Spinal cord (tissue), 10 donors: ENCODE data around the gene CASR. TPM values are rescaled to one million over a fixed set of nuclear protein-coding genes. Genes with fewer than 3 reads are reported as not detected.
A peak's percentile ranks its signal among the peaks of the same experiment; 100 is the strongest.
"Not testable (repeated sequence)": the region's sequence is repeated elsewhere in the genome, so short reads cannot be mapped to it uniquely, and the experiment has no call there.

ENCODE experiments used
- DNase-seq, 6 donors: peaks; one replicate each; pipeline versions ENCODE4 v3.0.0 to v3.0.0-alpha.2; 2013 to 2015; ENCODE audit warnings: low spot score in 6 of 6, low read depth in 4 of 6
- H3K27ac ChIP-seq: one replicate; pipeline ENCODE4 v1.5.1; 2013; ENCODE audit warnings: low read depth, low read length, control low read depth
- H3K27me3 ChIP-seq: one replicate; pipeline ENCODE4 v1.6.1; 2013; ENCODE audit warnings: low read length; ENCODE audit not compliant: control insufficient read depth, insufficient read depth
- H3K36me3 ChIP-seq: one replicate; pipeline ENCODE4 v1.6.1; 2013; ENCODE audit warnings: low read length; ENCODE audit not compliant: control insufficient read depth, insufficient read depth
- H3K4me1 ChIP-seq: one replicate; pipeline ENCODE4 v1.6.1; 2013; ENCODE audit warnings: low read length; ENCODE audit not compliant: control insufficient read depth, insufficient read depth
- H3K4me3 ChIP-seq: one replicate; pipeline ENCODE4 v1.5.1; 2013; ENCODE audit warnings: low read depth, low read length, control low read depth
- H3K9me3 ChIP-seq: one replicate; pipeline ENCODE4 v1.6.1; 2013; ENCODE audit warnings: low read length; ENCODE audit not compliant: control insufficient read depth, insufficient read depth
- WGBS: methylation state at CpG from one replicate; pipeline ENCODE4 v1.1.5; 2013; ENCODE audit warnings: missing lambda C conversion rate; ENCODE audit not compliant: insufficient coverage; 5-methylcytosine and 5-hydroxymethylcytosine counted together
- long read RNA-seq, 4 donors: transcript quantifications; one replicate each; lab custom pipeline, GENCODE V29; 2026
- polyA plus RNA-seq, 2 donors: library from polyadenylated mRNA; unstranded; fragments of 120-200 nt; gene quantifications; one replicate each; pipeline ENCODE4 v1.2.1, GENCODE V29; 2013; ENCODE audit not compliant: insufficient read length in 2 of 2
- total RNA-seq, 2 donors: library from RNA; depleted of rRNA in 1 of 2; stranded (reverse); fragments of 120-200 nt in 1 of 2; fragments of >200 nt in 1 of 2; gene quantifications; one replicate each; pipeline versions ENCODE4 v1.2.3 to v1.2.4, GENCODE V29; 2013 to 2014
- donor health status: healthy.

CASR gene, protein sequence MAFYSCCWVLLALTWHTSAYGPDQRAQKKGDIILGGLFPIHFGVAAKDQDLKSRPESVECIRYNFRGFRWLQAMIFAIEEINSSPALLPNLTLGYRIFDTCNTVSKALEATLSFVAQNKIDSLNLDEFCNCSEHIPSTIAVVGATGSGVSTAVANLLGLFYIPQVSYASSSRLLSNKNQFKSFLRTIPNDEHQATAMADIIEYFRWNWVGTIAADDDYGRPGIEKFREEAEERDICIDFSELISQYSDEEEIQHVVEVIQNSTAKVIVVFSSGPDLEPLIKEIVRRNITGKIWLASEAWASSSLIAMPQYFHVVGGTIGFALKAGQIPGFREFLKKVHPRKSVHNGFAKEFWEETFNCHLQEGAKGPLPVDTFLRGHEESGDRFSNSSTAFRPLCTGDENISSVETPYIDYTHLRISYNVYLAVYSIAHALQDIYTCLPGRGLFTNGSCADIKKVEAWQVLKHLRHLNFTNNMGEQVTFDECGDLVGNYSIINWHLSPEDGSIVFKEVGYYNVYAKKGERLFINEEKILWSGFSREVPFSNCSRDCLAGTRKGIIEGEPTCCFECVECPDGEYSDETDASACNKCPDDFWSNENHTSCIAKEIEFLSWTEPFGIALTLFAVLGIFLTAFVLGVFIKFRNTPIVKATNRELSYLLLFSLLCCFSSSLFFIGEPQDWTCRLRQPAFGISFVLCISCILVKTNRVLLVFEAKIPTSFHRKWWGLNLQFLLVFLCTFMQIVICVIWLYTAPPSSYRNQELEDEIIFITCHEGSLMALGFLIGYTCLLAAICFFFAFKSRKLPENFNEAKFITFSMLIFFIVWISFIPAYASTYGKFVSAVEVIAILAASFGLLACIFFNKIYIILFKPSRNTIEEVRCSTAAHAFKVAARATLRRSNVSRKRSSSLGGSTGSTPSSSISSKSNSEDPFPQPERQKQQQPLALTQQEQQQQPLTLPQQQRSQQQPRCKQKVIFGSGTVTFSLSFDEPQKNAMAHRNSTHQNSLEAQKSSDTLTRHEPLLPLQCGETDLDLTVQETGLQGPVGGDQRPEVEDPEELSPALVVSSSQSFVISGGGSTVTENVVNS
- total RNA-seq (under 1 TPM; 0.11 to 0.89 TPM), polyA plus RNA-seq (1 to 10 TPM; 1.3 to 1.4 TPM)
- long read RNA-seq, donor 1, full-length matches to known transcripts: 1 of 1 reads
- long read RNA-seq, donor 1, partial matches to known transcripts: 0 of 1 reads
- long read RNA-seq, donor 1, other reads (novel, unspliced or antisense): 0 of 1 reads
- long read RNA-seq, donor 2: 0 reads
- long read RNA-seq, donor 3: 0 reads
- long read RNA-seq, donor 4: 0 reads

DNA sequence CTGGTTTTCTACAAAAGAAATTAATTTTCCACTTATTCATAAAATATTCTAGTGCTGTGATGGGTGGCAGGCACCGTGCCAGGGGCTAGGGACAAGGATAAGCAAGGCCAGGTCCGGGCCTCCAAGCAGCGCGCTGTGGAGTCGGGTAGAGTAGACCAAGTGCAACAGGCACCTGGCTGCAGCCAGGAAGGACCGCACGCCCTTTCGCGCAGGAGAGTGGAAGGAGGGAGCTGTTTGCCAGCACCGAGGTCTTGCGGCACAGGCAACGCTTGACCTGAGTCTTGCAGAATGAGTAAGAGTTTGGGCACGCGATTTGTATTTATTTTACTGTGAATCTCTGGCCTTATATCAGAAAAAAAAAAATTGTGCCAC is at the start of gene CASR:
Gene CASR (plus strand): TSS at position 148 of the 372 bp plus-strand sequence. CDS start 70,522 bp downstream, outside the sequence.
- Histone ChIP-seq H3K9me3 (no peaks in the 10 kb centered on the region), H3K27ac (no peak within 1 kb of the TSS), H3K4me3 (peak within 1 kb of the TSS; percentile 28), H3K36me3 (no peaks in the 10 kb centered on the region), H3K4me1 (peaks cover 14% of the 10 kb centered on the region), H3K27me3 (peaks cover 34% of the 10 kb centered on the region)
- DNase-seq: no peak
- WGBS: 11% methylated on average over 12 of the region's 14 CpGs

DNA sequence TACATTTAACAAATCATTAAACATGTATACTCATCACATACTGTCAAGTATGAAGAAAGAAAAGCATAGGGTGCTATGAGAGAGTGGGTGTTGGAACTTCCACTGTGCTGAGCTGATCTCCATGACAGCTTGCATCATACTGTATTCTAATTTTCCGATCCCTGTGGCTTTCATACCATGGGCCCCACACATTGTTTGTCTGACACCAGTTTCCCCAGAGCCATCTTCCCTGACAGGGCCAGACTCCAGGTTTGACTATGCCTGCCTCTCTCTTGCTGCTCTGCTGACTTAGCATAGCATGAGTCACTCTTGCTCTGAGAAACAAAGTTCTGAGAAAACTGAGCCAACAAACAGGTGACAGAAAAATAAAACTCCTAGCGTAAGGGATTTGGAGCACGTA is 37.0 kb upstream of the CASR start:
- Histone ChIP-seq H3K36me3 (no peaks in the 10 kb centered on the region), H3K27me3 (no peaks in the 10 kb centered on the region), H3K4me1 (no peaks in the 10 kb centered on the region), H3K9me3 (no peaks in the 10 kb centered on the region), H3K4me3 (no peak overlapping the region), H3K27ac (no peak overlapping the region)
- WGBS: 100% methylated on average over 1 of the region's 3 CpGs
- no peak for DNase-seq

DNA sequence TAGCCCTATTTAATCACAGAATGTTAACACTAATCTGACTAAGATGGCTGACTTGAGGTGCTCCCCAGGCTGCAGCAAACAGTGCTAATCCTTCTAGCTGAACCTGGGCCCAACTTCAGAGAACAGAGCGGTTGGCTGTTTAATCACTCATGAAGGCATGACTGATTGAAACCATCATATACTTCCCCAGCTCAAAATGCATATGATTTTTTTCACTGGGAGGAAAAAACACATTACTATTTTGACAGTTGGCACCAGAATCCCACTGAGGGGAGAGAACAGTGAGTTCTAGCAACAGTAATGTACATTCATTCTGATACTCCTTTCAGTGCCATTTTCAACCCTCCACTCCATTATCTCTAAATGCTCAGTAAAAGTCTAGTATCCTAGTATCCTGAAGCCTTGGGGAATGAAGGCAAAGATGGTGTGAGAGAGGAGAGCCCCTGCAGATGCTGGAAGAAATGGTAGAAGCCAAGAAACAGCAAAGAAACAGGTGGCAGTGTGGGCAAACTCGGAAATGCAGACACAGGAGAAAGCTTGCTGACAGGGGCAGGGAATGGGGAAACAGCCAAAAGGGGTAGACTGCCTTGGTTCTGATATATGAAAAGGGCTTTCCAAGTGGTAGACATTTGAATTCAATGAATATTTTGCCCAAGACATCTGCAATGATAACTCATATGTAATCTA is 34.4 kb upstream of the CASR start:
- 56% methylated on average over 2 of the region's 2 CpGs for WGBS
- Histone ChIP-seq H3K27me3 (no peaks in the 10 kb centered on the region), H3K36me3 (no peaks in the 10 kb centered on the region), H3K9me3 (no peaks in the 10 kb centered on the region), H3K4me3 (no peak overlapping the region), H3K27ac (no peak overlapping the region), H3K4me1 (no peaks in the 10 kb centered on the region)
- DNase-seq: peak in 1 of 6 donors; percentile 2

DNA sequence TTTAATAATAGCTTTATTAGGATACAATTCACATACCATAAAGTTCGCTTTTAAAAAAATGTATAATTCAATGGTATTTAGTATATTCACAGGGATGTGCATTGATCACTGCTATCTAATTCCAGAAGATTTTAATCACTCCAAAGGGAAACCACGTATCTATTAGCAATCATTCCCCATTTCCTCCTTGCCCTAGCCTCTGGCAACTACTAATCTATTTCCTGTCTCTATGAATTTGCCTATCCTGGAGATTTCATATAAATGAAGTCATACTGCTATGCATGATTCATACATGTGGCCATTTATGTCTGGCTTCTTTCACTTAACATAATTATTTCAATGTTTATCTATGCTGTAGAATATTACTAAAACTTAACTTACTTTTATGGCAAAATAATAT is 32.0 kb upstream of the CASR start:
- Histone ChIP-seq H3K9me3 (peaks cover 2% of the 10 kb centered on the region), H3K27me3 (no peaks in the 10 kb centered on the region), H3K4me3 (no peak overlapping the region), H3K27ac (no peak overlapping the region), H3K36me3 (no peaks in the 10 kb centered on the region), H3K4me1 (no peaks in the 10 kb centered on the region)
- no peak for DNase-seq
- no CpG with 5 or more reads among the region's 2 CpGs for WGBS

DNA sequence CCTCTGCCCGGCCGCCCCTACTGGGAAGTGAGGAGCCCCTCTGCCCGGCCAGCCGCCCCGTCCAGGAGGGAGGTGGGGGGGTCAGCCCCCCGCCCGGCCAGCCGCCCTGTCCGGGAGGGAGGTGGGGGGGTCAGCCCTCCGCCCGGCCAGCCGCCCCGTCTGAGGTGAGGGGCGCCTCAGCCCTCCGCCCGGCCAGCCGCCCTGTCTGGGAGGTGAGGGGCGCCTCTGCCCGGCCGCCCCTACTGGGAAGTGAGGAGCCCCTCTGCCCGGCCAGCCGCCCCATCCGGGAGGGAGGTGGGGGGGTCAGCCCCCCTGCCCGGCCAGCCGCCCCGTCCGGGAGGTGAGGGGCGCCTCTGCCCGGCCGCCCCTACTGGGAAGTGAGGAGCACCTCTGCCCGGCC is 18.5 kb upstream of the CASR start:
- not testable (repeated sequence) for H3K9me3 ChIP-seq, H3K27ac ChIP-seq, H3K4me3 ChIP-seq, H3K36me3 ChIP-seq, H3K4me1 ChIP-seq, H3K27me3 ChIP-seq, DNase-seq
- WGBS: no CpG with 5 or more reads among the region's 31 CpGs

DNA sequence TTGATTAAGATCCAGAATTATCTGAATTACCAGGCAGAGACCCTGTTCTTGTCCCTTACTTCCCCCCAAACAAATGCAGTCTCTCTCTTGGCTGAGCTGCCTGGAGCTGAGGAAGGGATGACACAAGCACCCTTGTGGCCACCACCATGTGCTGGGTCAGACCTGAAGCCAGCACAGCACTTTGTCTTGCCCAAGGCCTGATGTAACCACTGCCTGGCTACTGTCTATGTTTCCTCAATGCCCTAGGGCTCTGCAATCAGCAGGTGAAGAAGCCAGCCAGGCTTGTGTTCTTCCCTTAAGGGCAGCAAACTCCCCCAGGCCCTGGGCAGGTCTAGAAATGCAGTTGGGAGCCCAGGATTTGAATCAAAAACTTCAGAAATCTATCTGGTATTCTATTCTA is 15.8 kb upstream of the CASR start:
- Histone ChIP-seq H3K9me3 (peaks cover 2% of the 10 kb centered on the region), H3K4me3 (no peak overlapping the region), H3K27me3 (no peaks in the 10 kb centered on the region), H3K36me3 (no peaks in the 10 kb centered on the region), H3K27ac (no peak overlapping the region), H3K4me1 (no peaks in the 10 kb centered on the region)
- DNase-seq: no peak

DNA sequence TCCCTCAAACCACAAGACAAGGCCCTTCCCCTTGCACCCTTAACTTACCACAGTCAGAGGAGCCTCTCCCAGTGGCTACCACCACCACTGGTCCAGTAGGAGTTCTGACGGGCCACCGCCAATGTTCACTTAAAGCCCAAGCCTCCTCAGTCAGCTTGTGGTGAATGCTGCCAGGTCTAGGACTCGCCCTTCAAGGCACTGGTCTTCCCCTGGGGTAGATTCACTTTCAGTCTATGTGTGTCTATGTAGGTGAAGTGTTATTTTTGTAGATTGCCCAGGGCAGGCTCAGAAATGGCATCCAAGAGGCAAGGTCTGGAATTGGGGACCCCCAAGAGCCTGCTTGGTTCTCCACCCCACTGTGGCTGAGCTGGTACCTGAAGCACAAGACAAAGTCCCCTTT is 15.4 kb upstream of the CASR start:
- H3K4me3 ChIP-seq: no peak overlapping the region
- H3K9me3 ChIP-seq: peaks cover 2% of the 10 kb centered on the region
- 78% methylated on average over 3 of the region's 3 CpGs for WGBS
- no peaks in the 10 kb centered on the region for H3K36me3 ChIP-seq
- H3K4me1 ChIP-seq: no peaks in the 10 kb centered on the region
- DNase-seq: no peak
- H3K27me3 ChIP-seq: no peaks in the 10 kb centered on the region
- H3K27ac ChIP-seq: no peak overlapping the region

DNA sequence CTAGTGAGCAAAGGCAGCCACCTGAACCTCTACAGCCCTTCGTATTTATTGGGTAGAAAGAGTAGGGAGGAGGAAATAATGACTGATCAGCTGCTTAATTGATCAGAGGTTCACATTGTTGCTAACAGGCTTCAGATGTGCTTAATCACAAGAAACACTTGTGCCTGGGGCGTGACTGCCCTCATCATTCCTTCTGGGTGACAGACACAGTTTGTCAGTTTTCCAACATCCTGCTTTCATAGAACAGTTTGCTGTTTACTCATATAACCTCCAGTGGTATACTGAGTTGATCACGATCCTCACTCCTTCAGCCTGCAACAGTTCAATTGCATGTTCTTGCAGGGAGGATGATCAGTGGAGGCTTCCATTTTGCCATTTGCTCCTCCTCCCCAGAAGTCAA is 13.6 kb upstream of the CASR start:
- DNase-seq: no peak
- no peak overlapping the region for H3K27ac ChIP-seq
- WGBS: 83% methylated on average over 3 of the region's 3 CpGs
- no peaks in the 10 kb centered on the region for H3K27me3 ChIP-seq
- H3K4me3 ChIP-seq: no peak overlapping the region
- H3K4me1 ChIP-seq: no peaks in the 10 kb centered on the region
- no peaks in the 10 kb centered on the region for H3K36me3 ChIP-seq
- peaks cover 4% of the 10 kb centered on the region for H3K9me3 ChIP-seq

DNA sequence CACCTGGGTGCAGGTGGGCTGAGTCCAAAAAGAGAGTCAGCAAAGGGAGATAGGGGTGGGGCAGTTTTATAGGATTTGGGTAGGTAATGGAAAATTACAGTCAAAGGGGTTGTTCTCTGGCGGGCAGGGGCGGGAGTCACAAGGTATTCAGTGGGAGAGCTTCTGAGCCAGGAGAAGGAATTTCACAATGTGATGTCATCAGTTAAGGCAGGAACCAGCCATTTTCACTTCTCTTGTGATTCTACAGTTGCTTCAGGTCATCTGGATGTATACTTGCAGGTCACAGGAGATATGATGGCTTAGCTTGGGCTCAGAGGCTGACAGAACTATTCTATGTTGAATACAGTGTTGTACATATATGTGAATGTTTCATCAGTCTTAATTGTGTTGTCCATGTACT is 12.1 kb upstream of the CASR start:
- H3K27me3 ChIP-seq, H3K4me1 ChIP-seq, H3K9me3 ChIP-seq, H3K4me3 ChIP-seq, H3K36me3 ChIP-seq, DNase-seq, H3K27ac ChIP-seq: not testable (repeated sequence)
- 55% methylated on average over 2 of the region's 2 CpGs for WGBS
